Fibroblast of skin of left biceps (primary cell): Measurements from ENCODE around the gene CC2D1A.
A peak's percentile ranks its signal among the peaks of the same experiment; 100 is the strongest.

Experiments used
- DNase-seq, 2 experiments: peaks; one replicate each; pipeline ENCODE4 v3.0.0-alpha.2; 2013; ENCODE audit warnings: low read depth in 2 of 2

CC2D1A gene

DNA sequence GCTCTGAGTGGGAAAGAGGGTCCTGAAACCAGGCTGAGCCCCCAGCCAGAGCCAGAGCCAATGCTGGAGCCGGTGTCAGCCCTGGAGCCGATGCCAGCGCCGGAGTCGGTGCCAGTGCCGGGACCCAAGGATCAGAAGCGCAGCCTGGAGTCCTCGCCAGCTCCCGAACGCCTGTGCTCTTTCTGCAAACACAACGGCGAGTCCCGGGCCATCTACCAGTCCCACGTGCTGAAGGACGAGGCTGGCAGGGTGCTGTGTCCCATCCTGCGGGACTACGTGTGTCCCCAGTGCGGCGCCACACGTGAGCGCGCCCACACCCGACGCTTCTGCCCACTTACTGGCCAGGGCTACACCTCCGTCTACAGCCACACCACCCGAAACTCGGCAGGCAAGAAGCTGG is 28.7 kb upstream of the CC2D1A start:
- DNase-seq, result no peak

DNA sequence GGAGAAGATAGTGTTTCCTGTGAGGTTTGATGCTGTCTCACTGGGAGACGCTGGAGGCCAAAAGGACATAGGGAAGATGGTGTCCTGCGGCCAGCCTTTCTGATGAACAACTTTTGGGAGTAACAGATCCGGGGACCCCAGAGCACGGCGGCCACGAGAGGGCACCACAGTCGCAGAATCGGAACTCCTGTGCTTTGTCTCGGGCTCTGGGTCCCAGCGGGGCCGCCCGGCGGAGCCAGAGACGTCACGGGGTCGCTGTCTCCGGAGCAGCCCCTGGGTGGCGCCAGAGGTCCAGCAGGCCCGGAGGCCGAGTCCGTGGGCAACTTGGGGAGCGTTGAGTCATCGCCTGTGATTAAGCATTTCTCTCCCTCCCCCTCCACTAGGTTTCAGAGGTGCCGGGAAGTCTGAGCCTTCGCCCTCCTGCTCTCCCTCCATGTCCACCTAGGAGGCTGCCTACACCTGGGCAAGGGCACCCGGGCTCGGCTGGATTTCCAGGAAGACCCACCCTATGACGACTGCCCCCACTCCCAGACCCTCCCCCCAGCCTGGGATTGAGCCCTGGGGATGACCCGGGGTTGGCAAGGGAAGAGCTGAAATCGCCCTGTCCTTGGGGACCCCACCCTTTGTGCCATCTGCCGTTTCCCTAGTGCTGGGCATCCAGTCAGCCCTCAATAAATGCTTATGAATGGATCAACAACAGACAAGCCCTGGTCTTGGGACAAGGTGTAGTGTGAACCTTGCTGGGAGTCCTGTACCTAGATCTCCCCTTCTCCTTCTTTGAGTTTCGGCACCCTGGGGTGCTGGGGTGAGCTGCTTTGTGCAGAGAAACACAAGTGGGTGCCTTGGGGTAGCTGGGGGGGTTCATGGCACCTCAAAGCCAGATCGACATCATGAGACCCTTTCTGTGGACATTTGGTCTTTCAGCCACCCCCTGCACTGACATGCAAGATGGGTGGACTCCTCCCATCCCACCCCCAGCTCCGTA is 25.6 kb upstream of the CC2D1A start:
- DNase-seq, result peak; percentile 83 to 85

DNA sequence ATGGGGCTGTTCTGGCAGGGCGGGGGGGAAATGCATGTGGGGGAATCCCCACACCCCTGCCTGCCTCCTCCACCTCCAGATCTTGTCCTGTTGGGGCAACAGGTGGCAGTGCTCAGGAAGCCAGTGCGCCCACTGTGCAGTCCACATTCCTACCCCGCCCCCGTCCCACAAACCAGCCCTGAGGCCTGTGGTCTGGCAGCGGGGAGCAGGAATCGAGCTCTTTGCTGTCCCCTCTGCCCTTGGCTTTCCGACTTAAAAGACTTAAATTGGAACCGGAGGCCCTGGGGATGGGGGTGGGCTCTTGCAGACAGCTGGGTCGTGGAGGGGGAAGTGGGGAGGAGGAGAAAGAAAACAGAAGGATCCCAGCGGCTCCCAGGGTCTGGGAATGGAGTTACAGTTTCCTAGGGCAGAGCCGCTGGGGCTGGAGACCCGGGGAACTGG is 24.7 kb upstream of the CC2D1A start:
- no peak for DNase-seq

DNA sequence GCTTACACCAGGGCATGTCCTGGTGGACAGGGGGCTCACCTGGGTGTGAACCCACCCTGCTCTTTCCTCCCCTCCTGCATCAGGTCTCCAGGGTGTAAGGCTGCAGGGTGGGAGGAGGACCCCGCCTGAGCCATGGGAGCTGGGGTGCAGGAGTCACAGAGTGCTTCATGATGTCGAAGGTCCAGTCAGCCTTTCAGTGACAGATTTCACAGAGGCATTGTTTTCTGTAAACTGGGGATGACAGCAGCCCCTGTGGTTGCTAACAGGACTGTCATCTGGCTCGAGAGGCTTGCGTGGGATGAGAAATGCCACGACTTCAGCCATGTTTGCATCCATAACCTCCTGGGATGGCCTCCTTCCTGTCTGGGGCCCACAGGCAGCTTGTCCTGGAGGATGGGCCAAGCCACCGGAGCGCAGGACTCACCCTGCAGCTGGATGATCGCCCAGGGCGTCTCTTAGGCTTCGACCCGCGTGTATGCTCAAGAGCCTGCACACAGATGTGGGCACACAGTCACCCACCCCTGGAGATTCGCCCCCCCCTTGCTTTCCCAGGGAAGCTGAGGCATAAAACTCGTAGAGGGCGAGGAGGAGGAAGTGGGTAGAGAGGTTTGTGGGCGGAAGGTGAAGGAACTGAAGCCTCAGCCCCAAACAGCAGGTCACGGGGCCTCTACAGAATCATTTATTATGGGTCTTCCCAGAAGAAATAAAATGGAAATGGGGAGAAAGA is 24.1 kb upstream of the CC2D1A start:
- DNase-seq, result no peak

DNA sequence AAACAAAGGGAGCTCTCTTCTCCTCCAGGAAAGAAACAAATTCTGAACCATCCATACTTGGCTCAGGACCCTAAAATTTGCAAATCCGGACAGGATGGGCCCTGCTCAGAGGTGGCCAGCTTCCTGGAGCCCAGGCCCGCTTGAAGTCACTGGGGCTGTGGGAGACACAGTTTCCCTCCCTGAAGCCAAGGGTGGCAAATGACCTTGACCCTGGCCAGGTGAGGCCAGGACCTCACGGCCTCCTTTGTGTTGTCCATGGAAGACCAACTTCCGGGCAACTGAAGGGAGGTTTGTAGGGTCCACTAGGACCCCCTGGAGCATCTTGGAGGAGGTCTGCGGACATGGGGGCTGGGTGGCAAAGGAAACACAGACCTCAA is 23.6 kb upstream of the CC2D1A start:
- no peak for DNase-seq

DNA sequence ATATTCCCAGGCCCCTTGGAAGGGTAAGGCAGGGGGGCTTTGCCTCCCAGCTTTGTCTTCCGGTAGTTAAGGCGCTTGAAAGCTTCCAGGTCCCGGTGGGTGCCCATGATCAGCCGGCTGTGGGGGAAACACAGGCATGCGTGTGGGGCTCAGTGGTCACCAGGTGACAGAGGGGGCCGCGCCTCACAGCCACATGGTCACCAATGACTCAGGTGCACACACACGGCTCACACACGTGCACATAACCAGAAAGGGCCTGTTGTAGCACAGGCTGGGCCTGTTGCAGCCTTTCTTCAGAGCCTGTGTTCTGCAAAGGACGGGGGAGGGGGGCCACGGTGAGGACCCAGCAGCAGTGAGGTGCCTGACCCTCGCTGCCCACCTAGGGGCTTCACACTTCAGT is 23.2 kb upstream of the CC2D1A start:
- DNase-seq, result no peak

DNA sequence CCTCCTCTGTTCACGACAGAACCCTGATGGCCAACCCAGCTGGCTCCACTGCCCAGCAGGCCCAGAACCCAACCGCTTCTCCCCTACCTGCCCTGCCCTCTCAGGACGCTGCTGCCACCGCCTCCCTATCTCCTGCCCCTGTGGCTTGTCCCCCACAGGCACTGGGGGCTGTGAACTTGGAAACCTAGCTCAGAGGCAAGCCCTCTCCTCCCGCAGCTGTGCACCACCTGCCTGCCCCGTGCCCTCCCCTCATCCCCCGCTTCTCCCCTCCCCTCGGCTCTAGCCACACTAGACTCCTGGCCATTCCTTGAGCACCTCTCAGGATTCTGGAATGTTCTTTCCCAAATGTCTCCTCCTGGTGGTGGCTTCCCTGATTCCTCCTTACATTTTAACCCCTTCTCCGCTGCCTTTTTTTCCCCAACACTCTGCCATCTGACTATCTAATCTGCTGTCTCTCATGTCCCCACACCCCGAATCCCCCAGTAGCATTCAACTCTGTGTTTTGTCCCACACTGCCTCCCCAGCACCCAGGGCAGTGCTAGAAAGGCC is 22.4 kb upstream of the CC2D1A start:
- no peak for DNase-seq

DNA sequence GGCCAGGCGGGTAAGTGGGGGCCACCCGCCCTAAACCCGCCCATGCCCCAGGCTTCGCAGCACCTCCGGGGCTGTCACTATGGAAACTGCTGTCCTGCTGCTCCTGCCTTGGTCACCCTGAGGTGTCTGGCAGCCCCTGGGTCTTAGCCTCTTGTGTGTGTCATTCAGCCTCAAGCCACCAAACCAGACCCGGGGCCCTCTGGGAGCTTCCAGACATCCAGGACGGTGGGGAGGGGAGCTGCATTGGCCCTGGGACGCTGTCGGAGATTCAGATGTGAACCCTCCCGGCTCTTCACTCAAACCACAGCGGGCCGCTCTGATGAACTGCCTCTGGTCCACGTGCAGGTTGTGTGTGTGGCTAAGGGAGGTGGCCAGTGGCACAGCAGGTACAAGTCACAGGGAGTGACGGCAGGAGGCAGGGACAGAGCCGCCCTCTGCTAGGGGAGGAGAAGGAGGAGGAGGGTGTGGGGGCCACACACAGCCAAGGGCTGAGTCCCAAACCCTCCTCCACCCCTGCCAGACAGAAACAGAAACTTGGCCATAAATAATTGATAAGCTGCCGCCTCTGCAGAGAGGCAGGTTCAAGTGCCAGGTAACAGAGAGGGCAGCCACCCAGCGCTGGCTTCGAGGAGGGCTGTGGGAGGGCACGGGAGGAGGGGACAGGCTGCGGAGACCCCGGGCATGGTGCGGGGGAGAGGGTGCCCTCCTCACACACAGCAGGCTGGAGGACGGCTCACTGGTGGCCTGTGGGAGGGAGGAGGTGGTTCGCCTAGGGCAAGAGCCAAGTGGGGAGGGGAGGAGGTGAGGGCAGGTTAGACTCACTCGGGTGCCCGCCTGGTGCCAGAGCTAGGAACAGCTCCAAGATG is 21.0 kb upstream of the CC2D1A start:
- DNase-seq, result no peak

DNA sequence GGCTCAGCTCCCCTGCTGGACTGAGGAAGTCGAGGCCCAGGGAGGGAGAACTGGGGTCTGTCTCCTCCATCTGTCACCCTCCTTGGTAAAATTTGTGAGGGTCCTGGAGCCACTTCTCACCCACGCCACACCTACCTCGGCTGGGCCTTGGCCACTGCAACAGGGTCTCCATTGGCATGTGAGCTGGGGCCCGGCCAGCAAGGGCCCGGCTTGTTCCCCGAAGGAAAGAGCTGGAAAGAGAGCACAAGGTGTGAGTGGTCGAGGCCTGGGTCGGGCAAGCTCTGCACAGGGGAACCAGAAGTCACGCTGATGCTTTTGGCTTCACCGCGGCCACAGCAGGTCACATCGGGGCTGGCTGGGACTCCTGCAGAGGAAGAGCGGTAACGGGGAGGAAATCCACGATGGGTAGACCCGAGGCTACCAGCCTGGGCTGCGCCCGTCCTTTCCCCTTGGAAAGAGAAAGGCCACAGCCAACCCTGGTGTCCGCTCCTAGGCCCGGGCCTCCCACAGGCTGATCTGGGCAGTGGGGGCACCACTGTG is 20.1 kb upstream of the CC2D1A start:
- DNase-seq, result no peak

DNA sequence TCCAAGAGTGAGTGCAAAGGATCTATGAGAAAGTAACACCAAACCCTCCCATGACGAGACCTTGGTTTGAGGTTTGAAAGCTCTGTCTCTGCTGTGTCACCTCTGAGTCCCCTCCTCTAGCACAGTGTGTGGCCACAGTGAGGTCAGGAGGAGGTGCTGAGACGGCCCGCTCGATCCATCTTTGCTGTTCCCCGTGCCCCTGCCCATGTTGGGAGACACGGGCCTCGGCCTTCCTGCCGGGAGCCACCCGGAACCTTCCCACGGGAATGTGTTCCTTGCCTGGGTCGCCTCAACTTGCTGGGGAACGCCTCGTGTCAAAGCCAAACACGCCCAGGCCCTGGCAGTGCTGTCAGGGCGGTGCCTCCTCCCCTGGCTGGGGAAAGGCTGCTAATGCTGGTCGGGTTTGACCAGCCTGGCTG is 19.0 kb upstream of the CC2D1A start:
- DNase-seq, result no peak

DNA sequence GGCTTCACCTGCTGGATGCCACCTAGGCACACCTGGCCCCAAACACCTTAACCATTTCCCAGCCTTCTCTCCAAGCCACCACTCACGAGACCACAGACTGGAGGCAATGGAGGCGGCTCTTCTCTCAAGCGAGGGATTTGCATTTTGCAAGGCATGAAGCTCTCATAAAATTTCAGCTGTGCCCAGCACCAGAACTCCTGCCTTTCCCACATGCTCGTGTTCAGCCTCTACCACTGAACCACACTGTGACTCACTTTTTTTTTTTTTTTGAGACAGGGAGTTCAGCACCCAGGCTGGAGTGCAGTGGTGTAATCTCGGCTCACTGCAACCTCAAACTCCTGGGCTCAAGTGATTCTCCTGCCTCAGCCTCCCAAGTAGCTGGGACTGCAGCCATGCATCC is 18.5 kb upstream of the CC2D1A start:
- no peak for DNase-seq

DNA sequence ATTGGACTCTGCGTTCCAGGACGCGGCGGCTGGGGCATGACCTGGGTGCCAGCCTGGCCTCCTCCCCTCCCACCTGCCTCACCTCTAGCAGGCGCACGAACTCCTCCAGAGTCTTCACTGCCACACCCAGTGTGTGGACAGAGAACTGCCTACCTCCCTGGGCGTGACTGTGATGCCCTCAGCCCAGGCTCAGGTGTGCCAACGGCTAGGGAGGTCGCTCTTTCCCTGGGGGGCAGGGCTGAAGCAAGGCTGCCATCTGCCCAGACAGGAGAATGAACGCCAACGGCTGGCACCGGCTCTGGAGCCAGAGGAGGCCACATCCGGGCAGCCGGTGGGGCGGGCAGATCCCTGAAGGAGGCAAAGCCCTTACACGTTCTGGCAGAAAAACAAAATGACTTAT is 17.7 kb upstream of the CC2D1A start:
- no peak for DNase-seq

DNA sequence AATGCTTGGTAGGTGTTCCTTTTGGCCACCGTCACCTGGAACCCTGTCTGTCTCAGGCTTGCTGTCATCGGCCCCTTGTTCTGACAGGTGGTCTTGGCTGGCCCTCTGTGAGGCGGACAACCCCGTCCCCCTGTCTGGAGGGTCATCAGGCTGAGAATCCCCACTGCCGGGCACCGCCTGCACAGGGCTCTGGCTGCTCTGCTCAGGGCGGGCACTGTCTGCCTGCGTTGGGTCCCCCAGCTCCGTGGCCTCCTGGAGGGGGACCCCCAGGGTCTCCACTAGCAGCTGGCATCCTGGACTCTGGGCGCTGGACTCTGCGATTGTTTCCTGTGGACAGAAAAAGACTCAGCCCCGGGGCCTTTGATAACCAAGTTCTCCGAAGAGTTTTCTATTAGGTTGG is 15.9 kb upstream of the CC2D1A start:
- no peak for DNase-seq

DNA sequence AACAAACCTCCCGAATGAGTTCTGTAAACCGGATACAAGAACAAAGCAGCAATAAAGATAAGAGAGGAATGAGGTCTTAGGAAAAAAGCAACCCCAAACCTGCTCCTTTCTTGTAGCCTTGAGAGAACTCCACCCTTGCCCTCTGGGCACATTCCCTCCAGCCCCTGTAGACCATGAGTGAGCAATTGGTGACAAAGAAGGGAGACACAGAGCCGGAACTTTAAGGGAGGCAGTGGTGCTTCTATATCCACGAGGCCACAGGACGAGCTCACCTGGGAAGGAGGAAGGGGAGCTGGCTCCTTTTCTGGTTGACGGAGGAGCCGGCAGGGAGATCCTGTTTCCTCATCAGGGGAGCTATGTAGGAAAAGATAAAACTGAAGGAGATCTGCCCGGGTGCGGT is 13.1 kb upstream of the CC2D1A start:
- DNase-seq, result no peak

DNA sequence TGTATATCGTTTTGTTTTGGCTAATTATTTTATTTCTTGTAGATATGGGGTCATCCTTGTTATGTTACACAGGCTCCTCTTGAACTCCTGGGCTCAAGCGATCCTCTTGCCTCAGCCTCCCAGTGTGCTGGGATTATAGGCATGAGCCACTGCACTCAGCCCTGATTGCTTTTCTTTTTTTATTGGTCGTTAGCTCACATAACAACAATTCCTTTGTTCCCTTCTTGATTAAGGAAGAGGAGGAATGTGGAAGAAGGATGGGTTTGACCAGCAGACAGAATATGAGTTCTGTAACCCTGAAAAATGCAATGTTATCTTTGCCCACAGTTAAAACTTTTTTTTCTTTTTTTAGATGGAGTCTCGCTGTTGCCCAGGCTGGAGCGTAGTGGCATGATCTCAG is 11.4 kb upstream of the CC2D1A start:
- DNase-seq, result no peak

DNA sequence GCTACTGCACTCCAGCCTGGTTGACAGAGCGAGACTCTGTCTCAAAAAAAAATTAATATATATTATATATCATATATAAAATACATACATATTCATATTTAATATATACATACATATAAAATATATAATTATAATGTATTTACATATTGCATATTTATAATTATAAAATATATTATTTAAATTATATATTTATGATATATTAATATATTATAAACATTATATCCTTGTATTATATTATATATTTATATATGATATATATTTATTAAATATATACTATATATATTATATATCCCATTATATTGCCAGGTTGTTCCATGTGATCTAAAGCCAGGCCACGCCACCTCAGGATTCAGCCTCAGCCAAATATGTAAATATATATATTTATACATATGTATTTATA is 9.8 kb upstream of the CC2D1A start:
- DNase-seq, result no peak

DNA sequence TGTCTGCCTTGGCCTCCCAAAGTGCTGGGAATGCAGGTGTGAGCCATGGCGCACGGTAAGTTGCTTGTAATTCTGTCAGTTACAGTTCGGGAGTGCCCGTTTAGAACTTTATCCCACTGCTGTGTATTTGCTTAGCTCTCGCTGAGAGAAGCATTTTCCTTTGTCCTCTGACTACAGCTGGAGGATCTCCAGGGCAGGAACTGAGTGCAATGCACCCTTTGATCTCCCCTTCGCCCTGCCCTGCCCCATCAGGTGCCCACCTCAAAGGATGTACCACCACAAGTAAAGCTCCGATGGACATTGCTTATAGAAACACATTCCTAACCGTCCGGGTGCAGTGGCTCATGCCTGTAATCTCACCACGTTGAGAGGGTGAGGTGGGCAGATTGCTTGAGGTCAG is 6.6 kb upstream of the CC2D1A start:
- no peak for DNase-seq

DNA sequence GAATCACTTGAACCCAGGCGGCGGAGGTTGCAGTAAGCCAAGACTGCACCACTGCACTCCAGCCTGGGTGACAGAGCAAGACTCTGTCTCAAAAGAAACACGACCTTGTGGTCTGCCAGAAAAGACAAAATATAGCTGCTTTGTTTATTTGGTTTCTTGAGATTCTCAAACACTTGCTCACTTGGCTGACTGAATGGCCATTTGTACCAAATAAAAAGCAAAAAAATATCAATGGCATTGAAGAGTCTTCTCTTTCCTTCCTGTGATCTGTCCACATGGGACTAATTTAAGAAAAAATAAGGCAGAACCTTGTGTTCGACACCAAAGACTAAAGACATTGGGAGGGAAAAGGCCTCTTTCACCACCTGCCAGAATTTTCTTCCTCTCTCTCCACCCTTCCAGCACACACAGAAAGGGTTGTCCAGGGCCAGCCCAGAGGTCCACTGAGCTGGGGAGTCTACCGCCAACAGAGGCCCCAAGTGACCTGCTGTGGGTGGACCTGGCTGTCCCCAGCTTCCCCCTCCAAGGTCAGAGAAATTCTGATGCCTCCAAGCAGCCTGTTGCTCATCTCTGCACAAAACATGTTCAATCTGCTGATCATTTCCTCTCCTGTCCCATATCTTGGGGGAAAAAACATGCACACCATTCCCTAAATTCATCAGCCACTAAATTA is 6.0 kb upstream of the CC2D1A start:
- no peak for DNase-seq

DNA sequence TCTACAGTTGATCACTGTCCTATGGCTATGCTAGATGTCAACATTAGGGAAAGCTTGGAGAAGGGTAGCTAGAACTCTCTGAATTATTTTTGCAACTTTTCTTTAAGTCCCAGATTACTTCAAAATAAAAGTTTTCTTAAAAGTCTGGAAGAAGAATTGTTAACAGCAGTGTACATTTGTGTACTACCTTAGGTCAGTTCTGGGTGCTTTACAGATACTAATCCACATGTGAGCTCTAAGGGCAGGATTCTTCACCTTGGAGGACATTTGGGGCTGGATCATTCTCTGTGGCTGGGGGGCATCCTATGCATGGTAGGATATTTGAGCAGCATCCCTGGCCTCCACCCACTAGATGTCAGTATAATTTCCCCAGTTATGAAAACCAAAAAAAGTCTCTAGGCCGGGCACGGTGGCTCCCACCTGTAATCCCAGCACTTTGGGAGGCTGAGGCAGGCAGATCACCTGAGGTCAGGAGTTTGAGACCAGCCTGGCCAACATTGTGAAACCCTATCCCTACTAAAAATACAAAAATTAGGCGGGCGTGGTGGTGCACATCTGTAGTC is 2.9 kb upstream of the CC2D1A start:
- DNase-seq, result no peak

DNA sequence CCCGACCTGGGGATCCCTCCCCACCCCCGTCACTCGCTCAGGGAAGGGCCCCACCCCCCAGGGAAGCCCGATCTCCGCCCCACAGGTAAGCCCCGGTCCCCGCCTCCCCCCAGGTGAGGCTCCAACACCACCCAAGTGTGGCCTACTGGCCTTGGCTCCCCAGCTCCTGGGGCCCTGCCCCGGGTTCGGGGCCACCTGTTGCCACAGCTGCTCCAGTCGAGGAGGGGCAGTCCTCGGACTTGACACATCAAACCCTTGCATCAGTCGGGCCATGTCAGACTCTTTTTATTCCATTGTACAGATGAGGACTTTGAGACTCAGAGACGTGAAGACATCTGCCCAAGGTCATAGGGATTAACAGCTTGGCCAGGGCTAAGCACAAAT is 512 bp downstream of the CC2D1A start:
- DNase-seq, result no peak

DNA sequence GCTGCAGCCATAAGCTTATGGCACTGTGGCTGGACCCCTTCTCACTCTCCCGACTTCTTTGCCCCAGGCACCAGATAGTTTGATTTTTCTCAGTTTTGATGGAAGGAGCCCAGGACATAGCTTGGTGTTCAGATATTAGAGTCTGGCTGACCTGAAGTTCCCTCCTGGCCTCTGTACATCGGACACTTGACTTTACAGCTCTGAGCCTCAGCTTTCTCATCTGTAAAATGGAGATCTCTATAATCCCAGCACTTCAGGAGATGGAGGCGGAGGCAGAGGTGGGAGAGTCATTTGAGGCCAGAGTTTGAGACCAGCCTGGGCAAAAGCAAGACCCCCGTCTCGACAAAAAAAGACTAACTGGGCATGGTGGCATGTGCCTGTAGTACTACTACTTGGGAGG is 909 bp downstream of the CC2D1A start:
- DNase-seq, result no peak
